Stimulated activated CD4-positive, alpha-beta T cell treated with anti-CD3 and anti-CD28 coated beads, Interleukin-15, amount 100 ng/mL, for 24 hours (primary cell): ENCODE results near the gene SLC27A1.
A peak's percentile ranks its signal among the peaks of the same experiment; 100 is the strongest.
"Not testable (repeated sequence)": the region's sequence is repeated elsewhere in the genome, so short reads cannot be mapped to it uniquely, and the experiment has no call there.

ENCODE experiments used
- DNase-seq: peaks from one replicate; pipeline ENCODE4 v3.0.0-alpha.2; 2020

The SLC27A1 gene

DNA sequence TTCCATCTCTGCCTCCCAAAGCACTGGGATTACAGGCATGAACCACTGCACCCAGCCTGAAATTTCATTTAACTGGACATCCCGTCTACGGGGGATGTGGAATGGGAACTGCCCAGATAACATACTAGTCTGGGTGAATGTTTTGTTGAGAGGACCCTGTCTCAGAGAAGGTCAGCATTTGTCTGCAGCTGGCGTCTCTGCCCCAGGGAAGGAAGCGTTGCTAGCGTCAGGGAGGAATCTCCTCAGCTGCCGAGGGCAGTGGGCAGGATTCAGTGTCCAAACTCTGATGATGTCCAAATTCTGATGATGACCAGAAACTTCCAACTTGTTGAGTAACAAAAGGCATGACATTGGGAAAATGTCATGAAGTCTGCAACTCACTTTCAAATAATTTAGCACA lies 12.7 kb upstream of the SLC27A1 start:
- no peak for DNase-seq

DNA sequence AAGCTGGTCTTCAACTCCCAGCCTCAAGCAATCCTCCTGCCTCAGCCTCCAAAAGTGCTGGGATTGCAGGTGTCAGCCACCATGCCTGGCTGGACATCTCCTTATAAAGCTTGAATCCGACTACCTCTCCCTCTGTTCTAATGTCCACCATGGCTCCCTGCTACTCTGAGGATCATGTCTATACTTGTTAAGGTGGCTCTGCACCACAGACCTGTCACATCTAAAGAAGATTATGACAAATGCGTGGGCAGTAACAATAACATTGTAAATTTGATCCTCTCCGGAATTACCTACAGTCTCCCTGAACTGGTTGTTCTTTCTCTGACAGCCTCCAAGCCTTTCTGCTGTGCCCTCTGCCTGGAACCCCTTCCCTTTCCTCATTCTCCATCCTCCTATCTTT lies 11.4 kb upstream of the SLC27A1 start:
- DNase-seq, result no peak

- DNase-seq, result no peak
Measured at GRCh38 chr19:17460372-17461230, 9.7 kb upstream of the SLC27A1 start, which contains the start of gene NXNL1. NXNL1 (minus strand) TSS chr19:17460926; CDS start chr19:17460869, 57 bp downstream.

- no peak for DNase-seq
Measured at GRCh38 chr19:17466487-17466850, 3.9 kb upstream of the SLC27A1 start.

DNA sequence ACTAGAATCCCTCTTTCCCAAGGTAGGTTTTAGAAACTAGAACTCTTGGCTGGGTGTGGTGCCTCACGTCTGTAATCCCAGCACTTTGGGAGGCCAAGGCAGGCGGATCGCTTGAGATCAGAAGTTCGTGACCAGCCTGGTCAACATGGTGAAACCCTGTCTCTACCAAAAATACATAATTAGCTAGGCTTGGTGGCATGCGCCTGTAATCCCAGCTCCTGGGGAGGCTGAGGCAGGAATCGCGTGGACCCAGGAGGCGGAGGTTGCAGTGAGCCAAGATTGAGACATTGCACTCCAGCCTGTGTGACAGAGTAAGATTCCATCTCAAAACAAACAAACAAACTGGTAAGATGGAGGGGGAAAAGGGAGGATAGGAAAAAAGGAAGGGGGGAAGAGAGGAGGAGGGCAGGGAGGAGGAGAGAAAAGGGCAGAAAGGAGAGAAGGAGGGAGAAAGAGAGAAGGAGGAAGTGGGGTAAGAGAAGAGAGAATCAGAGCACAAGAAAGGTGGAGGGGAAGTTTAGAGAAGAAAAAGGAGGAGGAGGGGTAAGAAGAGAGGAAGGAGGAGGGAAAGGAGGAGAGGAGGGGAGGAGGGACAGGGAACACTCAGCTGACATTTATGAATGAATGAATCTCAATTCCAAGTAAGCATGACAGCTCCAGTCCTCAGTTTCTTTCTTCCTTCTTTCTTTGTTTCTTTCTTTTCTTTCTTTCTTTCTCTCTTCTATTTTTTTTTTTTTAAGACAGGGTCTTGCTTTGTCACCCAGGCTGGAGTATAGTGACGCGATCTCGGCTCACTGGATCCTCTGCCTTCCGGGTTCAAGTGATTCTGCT lies 2.6 kb upstream of the SLC27A1 start:
- DNase-seq, result no peak

GRCh38 chr19:17468302-17469091 lies 1.8 kb upstream of the SLC27A1 start:
- DNase-seq, result no peak

- no peak for DNase-seq
Measured at GRCh38 chr19:17469092-17469480, 1.2 kb upstream of the SLC27A1 start.

DNA sequence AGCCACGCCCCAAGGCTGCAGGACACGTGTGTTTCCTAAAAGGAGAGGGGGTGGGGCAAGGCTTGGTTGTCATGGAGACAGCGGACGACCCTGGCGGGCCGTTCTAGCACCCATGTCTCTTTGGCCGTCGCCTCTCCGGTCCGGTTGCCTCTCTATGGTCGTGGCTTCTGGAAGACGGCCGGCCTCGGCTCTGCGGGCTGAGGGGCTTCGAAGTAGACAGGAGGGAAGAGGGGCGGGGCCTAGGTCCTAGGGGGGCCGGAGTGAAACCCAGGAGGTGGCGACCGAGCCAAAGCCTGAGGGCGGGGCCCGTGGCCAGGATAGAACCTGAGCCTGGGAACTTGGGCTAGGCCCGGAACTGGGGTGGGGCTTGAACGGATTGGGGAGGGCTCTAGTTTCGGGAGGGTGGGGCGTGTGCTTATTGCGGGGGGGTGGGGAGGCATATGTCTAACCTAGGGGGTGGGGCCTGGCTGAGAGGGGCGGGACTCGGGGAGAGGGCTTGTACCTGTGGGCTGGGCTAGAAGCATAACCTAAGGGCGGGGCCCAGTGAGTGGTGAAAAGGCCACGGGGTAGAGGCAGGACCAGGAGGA lies 750 bp upstream of the SLC27A1 start:
- DNase-seq, result peak; percentile 93

GRCh38 chr19:17471410-17472125 lies 1.2 kb downstream of the SLC27A1 start:
- no peak for DNase-seq

DNA sequence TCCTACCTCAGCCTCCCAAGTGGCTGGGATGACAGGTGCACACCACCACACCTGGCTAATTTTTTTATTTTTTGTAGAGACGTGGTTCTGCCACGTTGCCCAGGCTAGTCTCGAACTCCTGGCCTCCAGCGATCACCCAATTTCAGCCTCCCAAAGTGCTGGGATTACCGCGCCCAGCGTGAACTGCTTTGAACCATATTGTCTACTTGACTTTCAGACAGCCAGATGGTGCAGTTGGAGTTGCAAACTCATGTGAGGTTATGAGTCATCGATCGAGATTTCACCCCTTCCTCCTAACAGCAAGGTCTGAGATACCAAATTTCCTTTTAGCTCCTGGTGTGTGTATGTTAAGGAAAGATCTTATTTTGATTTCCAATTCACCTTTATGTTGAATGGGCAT lies 2.7 kb downstream of the SLC27A1 start:
- peak; percentile 29 for DNase-seq

- DNase-seq, result not testable (repeated sequence)
Measured at GRCh38 chr19:17475011-17475540, 4.8 kb downstream of the SLC27A1 start.

GRCh38 chr19:17475541-17476115 lies 5.3 kb downstream of the SLC27A1 start:
- no peak for DNase-seq

DNA sequence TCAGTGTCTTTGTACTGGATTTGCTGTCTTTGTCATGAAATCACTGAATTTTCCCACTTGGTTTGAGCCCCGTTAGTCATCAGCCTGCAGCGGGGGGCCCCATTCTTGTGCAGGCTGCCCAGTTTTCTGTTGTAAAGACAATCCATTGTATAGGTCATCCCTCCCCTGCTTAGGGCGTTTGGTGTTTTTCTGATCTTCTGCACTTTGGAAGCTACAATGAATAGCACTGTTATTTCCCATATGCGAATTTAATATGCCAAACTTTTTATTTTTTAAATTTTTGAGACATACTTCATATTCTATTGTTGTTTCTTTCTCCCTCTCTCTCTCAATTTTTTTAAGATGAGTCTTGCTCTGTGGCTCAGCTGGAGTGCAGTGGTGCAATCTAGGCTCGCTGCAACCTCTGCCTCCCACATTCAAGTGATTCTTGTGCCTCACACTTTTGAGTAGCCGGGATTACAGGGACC lies 9.0 kb downstream of the SLC27A1 start:
- DNase-seq, result no peak

DNA sequence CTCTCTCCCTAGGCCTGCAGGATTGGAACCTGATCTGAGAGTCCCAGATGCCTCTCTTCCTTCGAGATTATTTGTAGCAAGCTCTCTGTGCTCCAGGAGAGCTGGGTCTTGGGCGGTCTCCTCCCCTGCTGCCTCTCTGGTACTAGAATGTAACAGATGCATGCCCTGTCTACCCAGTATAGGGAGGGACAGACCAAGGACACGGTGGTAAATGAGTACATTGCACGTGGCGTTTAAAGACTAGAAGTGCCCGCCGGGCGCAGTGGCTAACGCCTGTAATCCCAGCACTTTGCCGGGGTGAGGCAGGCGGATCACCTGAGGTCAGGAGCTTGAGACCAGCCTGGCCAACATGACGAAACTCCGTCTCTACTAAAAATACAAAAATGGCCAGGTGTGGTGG lies 11.7 kb downstream of the SLC27A1 start:
- DNase-seq, result no peak

GRCh38 chr19:17482877-17483604 lies 12.7 kb downstream of the SLC27A1 start:
- DNase-seq, result no peak

DNA sequence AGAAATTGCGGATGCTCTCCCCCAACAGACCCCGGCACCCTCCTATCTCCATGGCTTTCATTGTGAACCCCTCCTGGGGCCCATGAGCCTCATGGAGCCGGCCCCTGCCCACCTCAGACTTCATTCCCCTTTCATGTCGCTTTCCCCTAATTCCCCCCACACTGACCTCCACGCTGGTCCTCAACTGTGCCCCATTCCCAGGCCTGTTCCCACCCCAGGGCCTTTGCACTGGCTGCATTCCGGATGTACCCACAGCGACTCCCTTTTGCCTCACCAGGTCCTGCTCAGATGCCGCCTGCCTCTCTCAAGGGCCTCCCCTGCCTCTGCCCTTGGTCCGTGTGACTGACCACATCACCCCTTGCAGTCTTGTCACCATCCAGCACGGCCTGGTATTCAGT lies 13.3 kb downstream of the SLC27A1 start:
- no peak for DNase-seq

GRCh38 chr19:17484520-17485185 lies 14.3 kb downstream of the SLC27A1 start:
- DNase-seq, result no peak

- no peak for DNase-seq
Measured at GRCh38 chr19:17486545-17487240, 16.4 kb downstream of the SLC27A1 start.
